SU-DHL-6 (cell line): ENCODE measurements around the gene TBKBP1.

Source experiments
- H2AFZ ChIP-seq: fragments of 200-600 bp; sonication (generic); 2 replicates; pipeline ENCODE4 v1.6.1; 2014; ENCODE audit warnings: low read depth, mild to moderate bottlenecking, moderate library complexity, mixed read lengths, antibody characterized with exemption, low read length; ENCODE audit not compliant: severe bottlenecking
- H3F3A ChIP-seq: fragments of 200-600 bp; shearing (Covaris generic); 2 replicates; pipeline ENCODE4 v1.6.0; 2016; ENCODE audit warnings: antibody characterized with exemption, mild to moderate bottlenecking; ENCODE audit not compliant: insufficient read depth
- H3K27ac ChIP-seq: fragments of 200-600 bp; sonication (generic); 2 replicates; pipeline ENCODE4 v1.5.1; 2016; ENCODE audit warnings: low read depth, mild to moderate bottlenecking, low read length, moderate library complexity, mixed read lengths
- H3K27me3 ChIP-seq: fragments of 200-600 bp; sonication (generic), shearing (Covaris generic); 2 replicates; pipeline ENCODE4 v1.6.0; 2014; ENCODE audit warnings: mild to moderate bottlenecking, low read length
- H3K36me3 ChIP-seq: fragments of 200-600 bp; sonication (generic); 2 replicates; pipeline ENCODE4 v1.6.1; 2014; ENCODE audit warnings: mild to moderate bottlenecking, low read length, mixed read lengths
- H3K4me2 ChIP-seq: fragments of 300-600, 200-600 bp; shearing (Covaris generic), sonication (generic); 2 replicates; pipeline ENCODE4 v1.6.0; 2014; ENCODE audit warnings: low read length, low read depth, mild to moderate bottlenecking; ENCODE audit not compliant: poor library complexity, severe bottlenecking
- H3K4me3 ChIP-seq: fragments of 200-600 bp; sonication (generic); 2 replicates; pipeline ENCODE4 v1.5.1; 2014; ENCODE audit warnings: antibody characterized with exemption, low read length, mild to moderate bottlenecking, mixed read lengths; ENCODE audit not compliant: insufficient read depth, poor library complexity, severe bottlenecking
- H3K79me2 ChIP-seq: fragments of 200-600 bp; sonication (generic); 2 replicates; pipeline ENCODE4 v1.6.1; 2014; ENCODE audit warnings: mild to moderate bottlenecking, low read length, moderate library complexity; ENCODE audit not compliant: insufficient read depth
- H3K9ac ChIP-seq: fragments of 200-600 bp; sonication (generic); 2 replicates; pipeline ENCODE4 v1.7.0; 2014; ENCODE audit warnings: mild to moderate bottlenecking, low read length
- H3K9me2 ChIP-seq: fragments of 200-600 bp; sonication (generic); replicated peaks from 2 replicates; pipeline ENCODE4 v1.6.1; 2014; ENCODE audit warnings: low read length; ENCODE audit not compliant: insufficient read depth
- H3K9me3 ChIP-seq: fragments of 200-600 bp; sonication (generic); 2 replicates; pipeline ENCODE4 v1.6.1; 2014; ENCODE audit warnings: low read length, mixed read lengths; ENCODE audit not compliant: insufficient read depth
- H4K20me1 ChIP-seq: fragments of 200-600 bp; sonication (generic); 2 replicates; pipeline ENCODE4 v1.6.1; 2014; ENCODE audit warnings: low read depth, mild to moderate bottlenecking, antibody characterized with exemption, low read length, moderate library complexity, mixed read lengths
- CTCF ChIP-seq: fragments of 200-600 bp; sonication (generic); IDR thresholded peaks from one replicate; pipeline ENCODE4 v1.5.1; 2017; ENCODE audit warnings: antibody characterized with exemption, mild to moderate bottlenecking, low read length, moderate library complexity; ENCODE audit not compliant: insufficient read depth, poor library complexity, severe bottlenecking
- EZH2phosphoT487 ChIP-seq: fragments of 200-600 bp; sonication (generic), shearing (Covaris generic); conservative IDR thresholded peaks from 2 replicates; pipeline ENCODE4 v1.6.1; 2018; ENCODE audit warnings: mild to moderate bottlenecking, antibody characterized with exemption, low read length, moderate library complexity, mixed read lengths

Gene TBKBP1

GRCh38 chr17:47715669-47716325, 21.8 kb downstream of the TBKBP1 start:
- no peaks in the 10 kb centered on the region for H3K27me3 ChIP-seq
- H4K20me1 ChIP-seq: no peaks in the 10 kb centered on the region
- no peaks in the 10 kb centered on the region for H3K9me2 ChIP-seq

GRCh38 chr17:47716375-47716774, 22.4 kb downstream of the TBKBP1 start:
- H3K9ac ChIP-seq: no peak overlapping the region
- no peak overlapping the region for H3K4me2 ChIP-seq
- H3K79me2 ChIP-seq: no peaks in the 10 kb centered on the region
- no peak overlapping the region for H3K4me3 ChIP-seq
- H4K20me1 ChIP-seq: no peaks in the 10 kb centered on the region
- TF ChIP-seq CTCF: no peak
- TF ChIP-seq EZH2phosphoT487: no peak
- H3K9me3 ChIP-seq: no peaks in the 10 kb centered on the region
- no peaks in the 10 kb centered on the region for H3F3A ChIP-seq
- H3K27ac ChIP-seq: no peak overlapping the region
- no peaks in the 10 kb centered on the region for H3K27me3 ChIP-seq
- H2AFZ ChIP-seq: no peak overlapping the region
- no peaks in the 10 kb centered on the region for H3K36me3 ChIP-seq
- H3K9me2 ChIP-seq: no peaks in the 10 kb centered on the region

More at GRCh38 chr17:47715669-47716325, 21.8 kb downstream of the TBKBP1 start:
- Histone ChIP-seq H3K27ac (no peak overlapping the region), H2AFZ (no peak overlapping the region), H3K9me3 (no peaks in the 10 kb centered on the region), H3F3A (no peaks in the 10 kb centered on the region), H3K79me2 (no peaks in the 10 kb centered on the region), H3K4me3 (no peak overlapping the region), H3K36me3 (no peaks in the 10 kb centered on the region), H3K9ac (no peak overlapping the region), H3K4me2 (no peak overlapping the region)
- no peak for TF ChIP-seq CTCF
- TF ChIP-seq EZH2phosphoT487: no peak

GRCh38 chr17:47717261-47717697, 23.3 kb downstream of the TBKBP1 start:
- no peaks in the 10 kb centered on the region for H3K27me3 ChIP-seq

More at GRCh38 chr17:47717261-47717697, 23.3 kb downstream of the TBKBP1 start:
- Histone ChIP-seq H3K36me3 (no peaks in the 10 kb centered on the region), H3K9ac (no peak overlapping the region), H4K20me1 (no peaks in the 10 kb centered on the region), H3K79me2 (no peaks in the 10 kb centered on the region), H3K4me2 (no peak overlapping the region), H3K4me3 (no peak overlapping the region), H3K27ac (no peak overlapping the region), H3K9me3 (no peaks in the 10 kb centered on the region), H3K9me2 (no peaks in the 10 kb centered on the region), H2AFZ (no peak overlapping the region), H3F3A (no peaks in the 10 kb centered on the region)
- TF ChIP-seq CTCF (no peak), EZH2phosphoT487 (no peak)
